Neural cell (in vitro differentiated cells): Measurements from ENCODE around the gene STK38L. TPM values are rescaled to one million over a fixed set of nuclear protein-coding genes. Genes with fewer than 3 reads are reported as not detected.

ENCODE experiments used
- H2AFZ ChIP-seq: fragments of 200-600, 300-800 bp; sonication (generic), shearing (Covaris generic); 2 replicates; pipeline ENCODE4 v1.6.0; 2014; ENCODE audit warnings: low read depth, mild to moderate bottlenecking, antibody characterized with exemption, low read length, moderate library complexity
- H3F3A ChIP-seq: fragments of 200-600 bp; shearing (Covaris generic); 2 replicates; pipeline ENCODE4 v1.6.1; 2016; ENCODE audit warnings: mild to moderate bottlenecking, moderate library complexity, mixed read lengths, antibody characterized with exemption, low read length; ENCODE audit not compliant: insufficient read depth, poor library complexity, severe bottlenecking
- H3K27ac ChIP-seq: fragments of 200-600, 300-800 bp; sonication (generic), shearing (Covaris generic); 2 replicates; pipeline ENCODE4 v1.5.1; 2014; ENCODE audit warnings: mild to moderate bottlenecking, low read length, moderate library complexity
- H3K27me3 ChIP-seq: fragments of 300-800, 200-600 bp; sonication (generic), shearing (Covaris generic); 2 replicates; pipeline ENCODE4 v1.6.0; 2014; ENCODE audit warnings: mild to moderate bottlenecking, low read depth, low read length, moderate library complexity; ENCODE audit not compliant: insufficient read depth
- H3K36me3 ChIP-seq: fragments of 300-800, 200-600 bp; sonication (generic), shearing (Covaris generic); 2 replicates; pipeline ENCODE4 v1.5.1; 2014; ENCODE audit warnings: mild to moderate bottlenecking, antibody characterized with exemption, low read length, moderate library complexity; ENCODE audit not compliant: insufficient read depth
- H3K4me2 ChIP-seq: fragments of 300-800, 200-600 bp; sonication (generic), shearing (Covaris generic); 2 replicates; pipeline ENCODE4 v1.6.0; 2014; ENCODE audit warnings: mild to moderate bottlenecking, low read length
- H3K4me3 ChIP-seq: fragments of 300-800, 200-600 bp; sonication (generic), shearing (Covaris generic); 2 replicates; pipeline ENCODE4 v1.5.1; 2014; ENCODE audit warnings: mild to moderate bottlenecking, low read length, moderate library complexity
- H3K79me2 ChIP-seq: fragments of 200-600 bp; shearing (Covaris generic); replicated peaks from 2 replicates; pipeline ENCODE4 v1.6.0; 2014; ENCODE audit warnings: mild to moderate bottlenecking, low read length, moderate library complexity; ENCODE audit not compliant: insufficient read depth
- H3K9ac ChIP-seq: fragments of 300-800, 200-600 bp; sonication (generic), shearing (Covaris generic); 2 replicates; pipeline ENCODE4 v1.6.1; 2016; ENCODE audit warnings: mild to moderate bottlenecking, low read length, mixed read lengths
- H3K9me2 ChIP-seq: fragments of 200-600 bp; shearing (Covaris generic); 2 replicates; pipeline ENCODE4 v1.6.1; 2016; ENCODE audit warnings: mild to moderate bottlenecking, low read length, mixed read lengths; ENCODE audit not compliant: insufficient read depth
- H3K9me3 ChIP-seq: fragments of 200-600, 300-800 bp; sonication (generic), shearing (Covaris generic); 2 replicates; pipeline ENCODE4 v1.6.1; 2016; ENCODE audit warnings: mild to moderate bottlenecking, mixed run types, low read length, moderate library complexity, mixed read lengths
- H4K20me1 ChIP-seq: fragments of 200-600 bp; shearing (Covaris generic); 2 replicates; pipeline ENCODE4 v1.6.1; 2016; ENCODE audit warnings: mild to moderate bottlenecking, mixed run types; ENCODE audit not compliant: insufficient read depth
- CTCF ChIP-seq: fragments of 450-650 bp; IDR thresholded peaks from 2 replicates; pipeline ENCODE4 v1.5.1; 2014; ENCODE audit warnings: antibody characterized with exemption, mild to moderate bottlenecking, moderate library complexity; ENCODE audit not compliant: poor library complexity, severe bottlenecking
- EP300 ChIP-seq: fragments of 450-650 bp; conservative IDR thresholded peaks from 2 replicates; pipeline ENCODE4 v1.6.1; 2014; ENCODE audit warnings: antibody characterized with exemption, mild to moderate bottlenecking, moderate library complexity; ENCODE audit not compliant: poor library complexity, severe bottlenecking
- EZH2 ChIP-seq: fragments of 200-600, 300-800 bp; shearing (Covaris generic), sonication (generic); IDR thresholded peaks from 2 replicates; pipeline ENCODE4 v1.6.1; 2014; ENCODE audit warnings: antibody characterized with exemption, low read length, borderline replicate concordance, mild to moderate bottlenecking; ENCODE audit not compliant: insufficient read depth, poor library complexity, severe bottlenecking
- MXI1 ChIP-seq: fragments of 450-650 bp; conservative IDR thresholded peaks from 2 replicates; pipeline ENCODE4 v1.6.1; 2014; ENCODE audit warnings: antibody characterized with exemption, mild to moderate bottlenecking; ENCODE audit not compliant: poor library complexity, severe bottlenecking
- POLR2AphosphoS5 ChIP-seq: IDR thresholded peaks from 2 replicates; pipeline ENCODE4 v1.6.1; 2012
- RAD21 ChIP-seq: fragments of 450-650 bp; conservative IDR thresholded peaks from 2 replicates; pipeline ENCODE4 v1.6.1; 2014; ENCODE audit warnings: antibody characterized with exemption, mild to moderate bottlenecking, moderate library complexity
- REST ChIP-seq: IDR thresholded peaks from 2 replicates; pipeline ENCODE4 v1.6.1; 2012; ENCODE audit warnings: borderline replicate concordance
- SMC3 ChIP-seq: fragments of 450-650 bp; conservative IDR thresholded peaks from 2 replicates; pipeline ENCODE4 v1.6.1; 2014; ENCODE audit warnings: antibody characterized with exemption, mild to moderate bottlenecking, moderate library complexity; ENCODE audit not compliant: poor library complexity
- TAF1 ChIP-seq: IDR thresholded peaks from 2 replicates; pipeline ENCODE4 v1.6.1; 2012; ENCODE audit warnings: low read depth
- polyA plus RNA-seq: library from polyadenylated mRNA; depleted of rRNA; stranded (reverse); fragments of >200 nt; gene quantifications from 2 replicates; pipeline ENCODE4 v1.2.3, GENCODE V29; 2014

Gene STK38L
- polyA plus RNA-seq, 1 donor from 2014 or later = 31.5 TPM

GRCh38 chr12:27220988-27221345 is 23.1 kb upstream of the STK38L start:
- H3K4me2 ChIP-seq = no peak overlapping the region
- H3K79me2 ChIP-seq = no peaks in the 10 kb centered on the region
- H4K20me1 ChIP-seq = no peaks in the 10 kb centered on the region
- H3K36me3 ChIP-seq = no peaks in the 10 kb centered on the region
- H3F3A ChIP-seq = no peaks in the 10 kb centered on the region
- no peaks in the 10 kb centered on the region for H3K27me3 ChIP-seq
- no peak overlapping the region for H3K9ac ChIP-seq
- H3K9me2 ChIP-seq = no peaks in the 10 kb centered on the region
- no peaks in the 10 kb centered on the region for H3K9me3 ChIP-seq
- H3K4me3 ChIP-seq = no peak overlapping the region
- no peak overlapping the region for H3K27ac ChIP-seq
- TF ChIP-seq SMC3 (no peak), REST (no peak), EZH2 (no peak), RAD21 (no peak), TAF1 (no peak)
- H2AFZ ChIP-seq = no peak overlapping the region

GRCh38 chr12:27221625-27222387 is 22.3 kb upstream of the STK38L start:
- no peaks in the 10 kb centered on the region for H3K27me3 ChIP-seq
- no peak overlapping the region for H3K4me2 ChIP-seq
- no peaks in the 10 kb centered on the region for H3K9me3 ChIP-seq
- H3K27ac ChIP-seq = no peak overlapping the region
- no peaks in the 10 kb centered on the region for H3K36me3 ChIP-seq
- H3K9ac ChIP-seq = no peak overlapping the region
- no peak overlapping the region for H2AFZ ChIP-seq
- no peak overlapping the region for H3K4me3 ChIP-seq
- H3K79me2 ChIP-seq = no peaks in the 10 kb centered on the region
- H3K9me2 ChIP-seq = no peaks in the 10 kb centered on the region
- TF ChIP-seq EP300 = no peak
- no peaks in the 10 kb centered on the region for H3F3A ChIP-seq
- H4K20me1 ChIP-seq = no peaks in the 10 kb centered on the region

- Histone ChIP-seq H3K27me3 (no peaks in the 10 kb centered on the region), H3K9me2 (no peaks in the 10 kb centered on the region), H3K79me2 (no peaks in the 10 kb centered on the region), H4K20me1 (no peaks in the 10 kb centered on the region), H3K36me3 (no peaks in the 10 kb centered on the region), H3K9ac (no peak overlapping the region), H3K27ac (no peak overlapping the region), H2AFZ (no peak overlapping the region), H3K9me3 (no peaks in the 10 kb centered on the region), H3F3A (no peaks in the 10 kb centered on the region), H3K4me3 (no peak overlapping the region), H3K4me2 (no peak overlapping the region)
- TF ChIP-seq EP300 (no peak), TAF1 (no peak), POLR2AphosphoS5 (no peak), MXI1 (no peak), CTCF (no peak), EZH2 (no peak), SMC3 (no peak), REST (no peak), RAD21 (no peak)
These were observed 17.6 kb upstream of the STK38L start for GRCh38 chr12:27226407-27226929.
